Smooth muscle cell of the brain vasculature (primary cell): ENCODE measurements around the gene VWC2.

Experiments used
- DNase-seq: peaks from one replicate; pipeline ENCODE4 v3.0.0-alpha.2; 2012; ENCODE audit warnings: low read depth, low spot score

VWC2 gene

GRCh38 chr7:49937608-49938007 is 164.2 kb downstream of the VWC2 start:
- no peak for DNase-seq
